ENCODE data around the gene PAK5.
A peak's percentile ranks its signal among the peaks of the same experiment; 100 is the strongest.

PAK5 gene

GRCh38 chr20:9517297-9518162 lies 321.3 kb downstream of the PAK5 start:
- no peak for DNase-seq (ENCODE audit: low spot score)

- no peak for DNase-seq (ENCODE audit: low spot score)
Measured at GRCh38 chr20:9516234-9516871, 322.5 kb downstream of the PAK5 start.

- no peak for DNase-seq (ENCODE audit: low spot score)
Measured at GRCh38 chr20:9515741-9516233, 323.1 kb downstream of the PAK5 start.

DNA sequence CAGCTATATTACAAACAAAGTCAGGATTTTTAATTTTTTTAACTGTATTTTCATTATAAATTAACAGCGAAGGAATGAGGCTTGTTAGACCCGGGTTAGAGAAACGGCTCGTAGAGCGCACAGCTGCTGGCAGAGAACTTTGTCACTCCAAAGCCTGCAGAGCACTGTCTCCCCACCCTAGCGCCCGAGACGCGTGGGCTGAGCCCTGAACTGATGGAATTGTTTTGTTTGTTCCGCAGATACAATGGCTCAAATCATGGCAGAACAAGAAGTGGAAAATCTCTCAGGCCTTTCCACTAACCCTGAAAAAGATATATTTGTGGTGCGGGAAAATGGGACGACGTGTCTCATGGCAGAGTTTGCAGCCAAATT lies 323.7 kb downstream of the PAK5 start:
- DNase-seq (ENCODE audit: low spot score) = no peak

- peak; percentile 30 for DNase-seq (ENCODE audit: low spot score)
Measured at GRCh38 chr20:9514461-9515213, 324.2 kb downstream of the PAK5 start, which contains the start of gene LAMP5. LAMP5 (plus strand) TSS chr20:9514590; CDS start chr20:9514853, 263 bp downstream.

GRCh38 chr20:9514072-9514460 lies 324.8 kb downstream of the PAK5 start:
- DNase-seq (ENCODE audit: low spot score) = no peak

DNA sequence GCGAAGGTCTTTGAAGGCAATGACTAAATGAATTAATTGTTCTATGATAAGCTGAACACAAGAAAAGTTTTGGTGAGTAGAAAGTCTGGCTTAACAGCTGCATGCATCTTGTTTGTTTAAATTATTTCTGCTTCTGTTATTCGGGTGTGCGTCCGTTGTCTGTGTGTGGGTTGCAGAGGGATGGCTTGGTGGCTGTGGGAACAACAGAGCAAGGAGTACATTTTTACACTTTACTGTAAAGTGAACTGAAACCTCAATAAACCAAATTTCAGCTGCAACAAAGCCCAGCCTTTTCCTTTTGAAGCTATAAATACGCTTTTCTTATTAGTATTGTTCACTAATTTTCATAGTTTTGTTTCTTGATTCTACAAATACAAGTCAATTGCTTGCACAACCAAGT lies 328.0 kb downstream of the PAK5 start:
- DNase-seq (ENCODE audit: low spot score) = no peak

GRCh38 chr20:9509246-9509645 lies 329.6 kb downstream of the PAK5 start:
- DNase-seq (ENCODE audit: low spot score) = no peak

GRCh38 chr20:9508696-9509178 lies 330.1 kb downstream of the PAK5 start:
- DNase-seq (ENCODE audit: low spot score) = no peak

- DNase-seq (ENCODE audit: low spot score) = no peak
Measured at GRCh38 chr20:9508240-9508661, 330.6 kb downstream of the PAK5 start.

DNA sequence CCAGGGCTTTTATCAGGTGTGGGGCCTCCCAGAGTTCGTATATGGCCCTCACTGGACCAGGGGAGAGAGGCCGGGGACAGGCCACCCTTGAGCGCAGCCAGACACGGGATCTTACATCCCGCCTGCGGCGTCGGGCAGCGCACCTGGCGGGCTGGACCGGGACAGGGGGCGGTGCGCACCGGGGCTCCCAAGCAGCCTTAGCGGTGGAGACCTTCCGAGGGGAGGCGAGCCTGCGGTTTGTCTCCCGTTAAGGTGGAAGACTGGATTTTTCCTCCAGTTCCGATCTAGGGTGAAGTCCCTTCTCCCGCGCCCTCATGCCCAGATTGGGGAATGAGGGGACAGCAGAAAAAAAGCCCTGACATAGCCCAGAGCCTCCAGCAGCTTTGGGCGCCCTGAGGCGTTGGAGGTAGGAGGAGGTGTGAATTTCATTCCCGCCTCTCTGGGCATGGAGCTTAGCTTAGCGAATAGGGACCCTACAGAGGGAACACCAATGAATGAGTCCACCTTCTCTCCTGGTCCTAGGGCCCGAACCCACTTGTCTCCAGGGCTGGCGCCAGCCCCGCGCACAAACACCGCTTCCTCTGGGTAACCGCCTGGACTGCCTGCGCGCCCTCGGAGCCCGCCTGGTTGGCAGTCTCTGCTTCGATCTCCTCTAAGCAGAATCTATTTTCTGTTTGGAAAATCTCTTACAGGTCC lies 331.2 kb downstream of the PAK5 start:
- no peak for DNase-seq (ENCODE audit: low spot score)

DNA sequence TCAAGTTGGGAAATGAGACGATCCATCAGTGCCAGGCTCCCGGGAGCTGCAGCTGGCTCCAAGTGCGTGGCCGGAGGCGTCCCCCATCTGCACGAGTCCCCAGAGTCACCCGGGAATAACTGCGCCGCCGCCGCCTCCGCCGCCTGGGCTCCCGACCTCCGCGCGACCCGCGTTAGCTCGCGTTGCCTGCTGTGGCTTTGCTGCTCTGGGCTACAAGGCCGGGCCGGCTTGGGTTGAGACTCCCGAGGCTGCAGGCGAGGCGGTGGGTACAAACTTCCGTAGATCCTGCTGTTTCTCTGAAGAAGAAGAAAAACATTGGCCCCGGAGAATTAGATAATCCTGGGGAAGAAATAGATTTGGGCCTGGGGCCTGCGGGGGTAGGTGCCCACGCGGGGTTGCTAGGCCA lies 331.9 kb downstream of the PAK5 start:
- DNase-seq (ENCODE audit: low spot score) = no peak

DNA sequence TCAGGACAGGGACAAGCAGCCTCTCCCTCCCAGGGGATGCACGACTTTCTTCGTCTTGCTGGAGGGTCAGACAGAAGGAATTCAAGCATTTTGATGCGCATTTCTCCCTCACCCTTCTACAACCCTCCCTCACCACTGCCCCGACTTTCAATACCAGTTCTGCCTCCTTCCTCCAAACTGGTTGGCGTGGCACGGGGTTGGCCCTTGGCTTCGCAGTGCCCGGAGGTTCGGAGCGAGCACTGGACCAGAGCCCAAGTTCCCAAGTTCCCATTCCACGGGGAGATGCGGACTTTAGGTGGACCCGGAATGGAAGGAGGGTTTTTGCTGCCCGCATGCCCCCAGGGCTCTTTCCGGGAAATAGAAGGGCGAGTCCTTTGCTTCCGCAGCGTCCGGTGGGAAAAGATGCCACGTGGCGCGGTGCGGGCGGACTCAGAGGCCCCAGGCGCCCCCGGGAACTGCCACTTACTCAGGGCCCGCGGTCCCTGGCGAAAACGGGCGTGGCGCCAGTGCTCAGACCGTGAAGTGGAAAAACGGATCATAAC lies 332.5 kb downstream of the PAK5 start:
- DNase-seq (ENCODE audit: low spot score) = no peak

DNA sequence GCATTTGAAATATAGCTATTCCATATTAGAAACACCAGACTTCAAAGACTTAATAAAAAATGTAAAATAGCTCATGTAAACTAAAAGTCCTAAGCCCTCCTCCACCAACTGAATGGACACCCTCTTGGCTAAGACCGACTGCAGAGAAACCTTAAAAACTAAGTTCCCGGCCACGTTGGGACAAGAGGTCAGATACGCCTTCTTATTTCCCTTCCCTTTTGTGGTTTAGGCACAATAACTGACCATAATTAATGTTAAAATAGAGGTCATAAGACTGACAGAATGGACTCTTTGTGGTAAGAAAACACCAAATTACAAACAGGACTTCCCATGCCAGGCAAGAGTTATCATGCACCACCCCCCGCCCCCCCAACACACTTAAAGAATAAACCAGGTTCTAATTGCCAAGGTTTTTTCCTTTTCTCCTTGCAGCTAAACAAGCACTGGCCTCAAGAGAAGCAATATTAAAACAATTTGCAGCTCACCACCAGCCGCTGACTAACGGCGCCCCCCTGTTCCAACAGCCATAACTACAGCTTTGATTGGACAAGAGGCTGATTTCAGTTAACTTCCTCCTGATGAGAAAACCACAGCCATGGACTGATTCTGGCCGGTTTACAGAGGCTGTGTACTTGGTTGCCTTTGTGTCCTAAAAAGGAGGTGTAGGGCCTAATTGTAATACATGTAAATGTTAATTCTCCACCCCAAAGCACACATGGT lies 335.2 kb downstream of the PAK5 start:
- peak; percentile 25 for DNase-seq (ENCODE audit: low spot score)

GRCh38 chr20:9501473-9501872 lies 337.4 kb downstream of the PAK5 start:
- no peak for DNase-seq (ENCODE audit: low spot score)

DNA sequence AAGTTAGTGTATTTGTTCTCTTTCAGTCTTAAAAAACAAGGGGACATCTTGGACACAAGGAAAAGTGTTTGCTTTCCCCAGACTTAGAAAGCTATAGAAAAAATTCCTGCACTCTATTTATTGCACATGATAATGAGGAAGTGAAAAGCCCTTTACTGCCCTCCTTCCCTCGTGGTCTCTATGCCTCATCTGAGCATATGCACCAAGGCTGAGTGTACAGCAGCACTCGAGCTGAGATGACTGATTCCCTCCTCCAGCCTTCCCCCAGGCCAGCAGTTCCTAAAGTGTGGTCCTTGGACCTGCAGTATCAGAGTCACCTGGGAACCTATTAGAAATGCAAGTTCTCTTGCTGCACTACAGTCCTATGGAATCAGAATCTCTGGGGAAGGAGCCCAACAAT lies 338.8 kb downstream of the PAK5 start:
- DNase-seq (ENCODE audit: low spot score) = no peak

DNA sequence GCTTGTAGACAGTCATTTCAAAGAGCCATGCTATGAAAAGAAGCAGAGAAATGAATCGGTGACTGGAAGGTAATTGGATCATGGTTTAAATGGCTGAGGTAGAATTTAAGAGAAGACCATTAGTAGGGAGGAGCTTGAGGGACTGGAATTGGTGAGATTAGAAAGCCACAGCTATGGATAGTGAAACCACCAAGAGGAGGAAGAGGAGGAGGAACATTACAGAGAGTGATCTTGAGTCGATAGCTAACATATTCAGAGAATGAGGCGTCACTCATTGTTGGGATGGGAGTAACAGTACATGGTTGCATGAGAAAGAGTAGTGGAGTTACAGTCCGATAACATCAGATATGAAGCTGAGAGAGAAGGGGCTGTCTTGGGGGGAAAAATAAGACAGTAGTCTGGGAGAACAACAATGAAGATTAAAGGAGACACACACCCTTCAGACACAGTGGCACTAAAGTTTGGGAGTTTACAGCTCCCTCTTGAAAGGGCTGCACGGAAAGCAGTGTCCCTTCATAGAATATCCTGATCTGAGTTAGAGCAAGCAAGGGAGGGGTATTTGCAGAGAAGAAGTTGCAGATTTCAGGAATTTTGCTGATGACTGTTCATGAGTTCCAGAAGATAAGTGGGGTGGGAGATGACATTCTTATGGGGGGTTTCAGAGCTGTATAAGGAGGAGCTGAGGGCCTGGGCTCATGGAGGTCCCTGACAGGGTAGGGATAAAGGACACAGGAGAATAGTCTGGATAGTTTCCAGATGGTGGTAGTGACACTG lies 339.6 kb downstream of the PAK5 start:
- no peak for DNase-seq (ENCODE audit: low spot score)

DNA sequence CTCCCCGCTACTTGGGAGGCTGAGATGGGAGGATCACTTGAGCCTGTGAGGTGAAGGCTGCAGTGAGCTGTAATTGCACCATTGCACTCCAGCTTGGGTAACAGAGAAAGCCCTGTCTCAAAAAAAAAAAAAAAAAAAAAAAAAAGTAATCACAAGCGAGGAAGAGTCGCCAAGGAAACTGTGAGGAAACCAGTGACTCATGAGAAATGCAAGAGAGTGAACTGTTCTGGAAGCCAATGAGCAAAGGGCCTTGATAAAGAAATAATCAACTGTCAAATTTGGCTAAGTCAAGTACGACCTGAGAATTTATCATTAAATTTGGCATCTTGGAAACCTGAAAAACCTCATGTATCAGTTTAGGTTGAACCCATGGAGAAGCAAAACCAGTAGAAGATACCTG lies 340.6 kb downstream of the PAK5 start:
- DNase-seq (ENCODE audit: low spot score) = no peak

GRCh38 chr20:9496155-9496554 lies 342.7 kb downstream of the PAK5 start:
- no peak for DNase-seq (ENCODE audit: low spot score)

DNA sequence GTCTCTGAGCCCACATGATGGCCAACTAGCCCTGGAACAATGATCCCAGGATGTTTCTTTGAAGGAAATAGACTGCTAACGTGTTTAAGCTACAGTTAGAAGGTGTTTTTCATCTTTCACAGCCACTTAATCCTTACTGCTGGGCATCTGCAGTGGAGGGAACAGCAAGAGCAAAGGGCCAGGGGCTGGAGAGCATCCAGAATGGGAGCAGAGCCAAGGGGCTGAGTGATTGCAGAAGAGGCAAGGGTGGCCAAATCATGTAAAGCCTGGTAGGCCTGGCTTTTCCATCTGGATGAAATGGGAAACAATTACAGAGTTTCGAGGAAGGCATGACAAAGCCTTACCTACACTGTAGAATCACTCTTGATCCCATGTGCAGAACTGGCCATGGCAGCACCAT lies 343.2 kb downstream of the PAK5 start:
- DNase-seq (ENCODE audit: low spot score) = no peak
